Keratinocyte (primary cell): Measurements from ENCODE around the gene ZBTB43. TPM values are rescaled to one million over a fixed set of nuclear protein-coding genes. Genes with fewer than 3 reads are reported as not detected.

Source experiments
- DNase-seq: peaks from one replicate; pipeline ENCODE4 v3.0.0-alpha.2; 2011; ENCODE audit warnings: low read depth, missing footprints, low spot score
- FAIRE-seq: peaks from 2 replicates; lab custom pipeline; 2011; peaks lifted over from hg19 to GRCh38; lab: Jason Lieb, UNC
- H2AFZ ChIP-seq: 2 replicates; pipeline ENCODE4 v1.6.0; 2012; ENCODE audit warnings: low read length, control low read depth, inconsistent platforms; ENCODE audit not compliant: control insufficient read depth
- H3K27ac ChIP-seq: 2 replicates; pipeline ENCODE4 v1.5.1; 2011; ENCODE audit warnings: low read length; ENCODE audit not compliant: control insufficient read depth, insufficient read depth
- H3K27me3 ChIP-seq: 3 replicates; pipeline ENCODE4 v1.6.0; 2011; ENCODE audit warnings: low read length; ENCODE audit not compliant: control insufficient read depth, insufficient read depth; ENCODE audit errors: extremely low read depth
- H3K36me3 ChIP-seq, 2 experiments: 2 replicates in 1 of 2; 3 replicates in 1 of 2; pipeline ENCODE4 v1.5.1; 2011; ENCODE audit warnings: low read length in 2 of 2, mild to moderate bottlenecking in 1 of 2; ENCODE audit not compliant: control insufficient read depth in 2 of 2, insufficient read depth in 2 of 2; ENCODE audit errors: extremely low read depth in 1 of 2
- H3K4me1 ChIP-seq: 3 replicates; pipeline ENCODE4 v1.5.1; 2011; ENCODE audit warnings: low read length; ENCODE audit not compliant: control insufficient read depth, insufficient read depth; ENCODE audit errors: extremely low read depth
- H3K4me2 ChIP-seq: 3 replicates; pipeline ENCODE4 v1.6.0; 2011; ENCODE audit warnings: low read depth, low read length; ENCODE audit not compliant: control insufficient read depth, insufficient read depth; ENCODE audit errors: extremely low read depth
- H3K4me3 ChIP-seq, 3 experiments: fragments of 200-600 bp in 1 of 3; sonication (generic) in 1 of 3; 2 replicates in 2 of 3; 3 replicates in 1 of 3; pipeline ENCODE4 v1.5.1; 2011 to 2016; ENCODE audit warnings: low read length in 3 of 3, mild to moderate bottlenecking in 3 of 3, control low read depth in 2 of 3, inconsistent platforms in 1 of 3, low read depth in 1 of 3, mixed read lengths in 1 of 3, mixed run types in 1 of 3, moderate library complexity in 1 of 3; ENCODE audit not compliant: control insufficient read depth in 2 of 3, insufficient read depth in 2 of 3; ENCODE audit errors: extremely low read depth in 1 of 3
- H3K79me2 ChIP-seq: 2 replicates; pipeline ENCODE4 v1.6.0; 2012; ENCODE audit warnings: low read length; ENCODE audit not compliant: control insufficient read depth, insufficient read depth
- H3K9ac ChIP-seq: 3 replicates; pipeline ENCODE4 v1.6.0; 2011; ENCODE audit warnings: low read length; ENCODE audit not compliant: control insufficient read depth, insufficient read depth; ENCODE audit errors: extremely low read depth
- H3K9me1 ChIP-seq: 3 replicates; pipeline ENCODE4 v1.6.0; 2011; ENCODE audit warnings: low read length; ENCODE audit not compliant: control insufficient read depth, insufficient read depth; ENCODE audit errors: extremely low read depth
- H3K9me3 ChIP-seq: 2 replicates; pipeline ENCODE4 v1.5.1; 2012; ENCODE audit warnings: low read depth, low read length; ENCODE audit not compliant: control insufficient read depth
- H4K20me1 ChIP-seq: 3 replicates; pipeline ENCODE4 v1.6.0; 2011; ENCODE audit warnings: low read length; ENCODE audit not compliant: control insufficient read depth, insufficient read depth; ENCODE audit errors: extremely low read depth
- EZH2 ChIP-seq: IDR thresholded peaks from one replicate; pipeline ENCODE4 v1.6.1; 2012; ENCODE audit warnings: inconsistent platforms, mild to moderate bottlenecking, low read length, moderate library complexity
- dilution Hi-C: fragments of 300-500 bp; cut with MboI; formaldehyde crosslinking; loops from one replicate; pipeline ENCODE4 v1.7.0; 2020; ENCODE audit warnings: low sequenced_read_pairs; ENCODE audit not compliant: extremely low pct_ligation_motif_present
- polyA plus RNA-seq, 5 experiments: library from polyadenylated mRNA; depleted of rRNA in 3 of 5; stranded (reverse) in 3 of 5; stranded (forward) in 1 of 5; unstranded in 1 of 5; fragments of >200 nt; gene quantifications; 1 replicate in 1 of 5; 2 replicates in 3 of 5; 3 replicates in 1 of 5; pipeline versions ENCODE4 v1.2.1 to v1.2.3, GENCODE V29; 2011 to 2012; ENCODE audit warnings: missing spikeins in 2 of 5, low read depth in 1 of 5, low replicate concordance in 1 of 5
- TF ChIP-seq, protein P1 (sequence below), 3 experiments: IDR thresholded peaks in 1 of 3; conservative IDR thresholded peaks in 1 of 3; optimal IDR thresholded peaks in 1 of 3; 2 replicates in 2 of 3; 3 replicates in 1 of 3; pipeline versions ENCODE3 to v1.5.1; 2011; ENCODE audit warnings: low read length in 3 of 3, mild to moderate bottlenecking in 3 of 3, moderate library complexity in 2 of 3, control low read depth in 1 of 3, inconsistent platforms in 1 of 3; ENCODE audit not compliant: insufficient read depth in 2 of 3; ENCODE audit errors: extremely low read depth in 1 of 3

Gene ZBTB43
- polyA plus RNA-seq, 1 donor (not counting 4 experiments of a cell fraction or from before 2014, with no cell fraction given) = 24.3 TPM

DNA sequence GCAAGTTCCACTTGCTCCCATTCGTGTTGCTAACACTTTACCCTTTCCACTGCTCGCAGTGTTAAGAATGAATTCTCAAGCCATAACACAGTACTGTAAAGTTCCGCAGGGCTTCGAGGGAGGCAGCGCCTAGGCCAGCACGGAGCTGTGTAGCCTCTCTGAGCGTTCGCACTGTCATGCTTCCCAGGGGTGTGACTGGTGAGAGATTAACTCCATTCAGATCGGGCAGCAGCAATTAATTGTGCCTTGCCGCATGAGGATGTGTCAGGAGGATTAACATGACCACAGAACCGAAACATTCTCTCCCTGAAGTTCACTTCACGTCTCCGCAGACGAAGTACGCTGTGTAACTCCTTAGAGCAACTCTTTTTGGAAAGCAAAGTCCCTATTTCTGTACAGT is 78.8 kb downstream of the ZBTB43 start:
- no peak overlapping the region for H2AFZ ChIP-seq
- FAIRE-seq (no peak), DNase-seq (no peak)
- no peaks in the 10 kb centered on the region for H3K27me3 ChIP-seq
- H3K9ac ChIP-seq = no peak overlapping the region
- TF ChIP-seq, protein P1, sequence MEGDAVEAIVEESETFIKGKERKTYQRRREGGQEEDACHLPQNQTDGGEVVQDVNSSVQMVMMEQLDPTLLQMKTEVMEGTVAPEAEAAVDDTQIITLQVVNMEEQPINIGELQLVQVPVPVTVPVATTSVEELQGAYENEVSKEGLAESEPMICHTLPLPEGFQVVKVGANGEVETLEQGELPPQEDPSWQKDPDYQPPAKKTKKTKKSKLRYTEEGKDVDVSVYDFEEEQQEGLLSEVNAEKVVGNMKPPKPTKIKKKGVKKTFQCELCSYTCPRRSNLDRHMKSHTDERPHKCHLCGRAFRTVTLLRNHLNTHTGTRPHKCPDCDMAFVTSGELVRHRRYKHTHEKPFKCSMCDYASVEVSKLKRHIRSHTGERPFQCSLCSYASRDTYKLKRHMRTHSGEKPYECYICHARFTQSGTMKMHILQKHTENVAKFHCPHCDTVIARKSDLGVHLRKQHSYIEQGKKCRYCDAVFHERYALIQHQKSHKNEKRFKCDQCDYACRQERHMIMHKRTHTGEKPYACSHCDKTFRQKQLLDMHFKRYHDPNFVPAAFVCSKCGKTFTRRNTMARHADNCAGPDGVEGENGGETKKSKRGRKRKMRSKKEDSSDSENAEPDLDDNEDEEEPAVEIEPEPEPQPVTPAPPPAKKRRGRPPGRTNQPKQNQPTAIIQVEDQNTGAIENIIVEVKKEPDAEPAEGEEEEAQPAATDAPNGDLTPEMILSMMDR (optimal IDR thresholded peaks at IDR 0.05 in 1 of 3, IDR thresholded peaks at IDR 0.05 in 1 of 3, conservative IDR thresholded peaks at IDR 0.05 in 1 of 3; ENCODE audit: extremely low read depth in 1 of 3, insufficient read depth in 2 of 3, low read length in 3 of 3) = no peak
- no peak for TF ChIP-seq EZH2
- no peaks in the 10 kb centered on the region for H3K4me1 ChIP-seq
- peaks cover 4% of the 10 kb centered on the region for H3K9me1 ChIP-seq
- H3K9me3 ChIP-seq = no peaks in the 10 kb centered on the region
- no peak overlapping the region for H3K4me2 ChIP-seq
- dilution Hi-C loops = no loop called here
- H4K20me1 ChIP-seq = peaks cover 2% of the 10 kb centered on the region
- H3K36me3 ChIP-seq = peaks cover 15 to 24% of the 10 kb centered on the region in 2 experiments
- H3K27ac ChIP-seq = no peak overlapping the region
- H3K4me3 ChIP-seq = no peak overlapping the region
- no peaks in the 10 kb centered on the region for H3K79me2 ChIP-seq

DNA sequence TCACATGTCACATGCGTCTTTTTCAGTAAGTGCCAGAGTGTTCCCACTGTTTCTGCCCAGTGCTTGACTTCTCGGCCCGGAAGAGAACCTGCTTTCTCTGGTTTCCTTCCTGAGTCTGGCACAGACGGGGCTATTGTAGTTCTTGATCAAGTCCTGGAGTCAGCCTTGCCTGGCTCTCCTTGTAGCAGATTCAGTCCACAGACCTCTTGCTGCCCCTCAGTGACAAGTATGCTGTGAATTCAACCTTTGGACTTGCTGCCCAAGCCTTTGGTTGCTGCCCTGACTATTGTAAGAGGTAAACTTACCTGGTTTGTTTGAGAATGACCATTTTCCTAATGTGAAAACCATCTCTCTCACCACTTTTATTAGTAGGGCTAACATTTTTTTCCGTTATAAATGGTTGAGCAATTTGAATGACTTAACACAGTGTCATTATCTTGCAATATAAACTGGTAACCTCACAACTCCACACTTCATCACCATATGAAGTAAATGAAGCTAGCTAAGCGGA is 80.3 kb downstream of the ZBTB43 start:
- H3K9me1 ChIP-seq = peaks cover 4% of the 10 kb centered on the region
- TF ChIP-seq EZH2 = no peak
- TF ChIP-seq, protein P1 (optimal IDR thresholded peaks at IDR 0.05 in 1 of 3, IDR thresholded peaks at IDR 0.05 in 1 of 3, conservative IDR thresholded peaks at IDR 0.05 in 1 of 3; ENCODE audit: extremely low read depth in 1 of 3, insufficient read depth in 2 of 3, low read length in 3 of 3) = no peak
- no peak overlapping the region for H2AFZ ChIP-seq
- H3K79me2 ChIP-seq = no peaks in the 10 kb centered on the region
- no peak overlapping the region for H3K4me2 ChIP-seq
- H3K4me3 ChIP-seq = no peak overlapping the region
- H3K9me3 ChIP-seq = no peaks in the 10 kb centered on the region
- H3K9ac ChIP-seq = no peak overlapping the region
- peaks cover 8 to 14% of the 10 kb centered on the region in 2 experiments for H3K36me3 ChIP-seq
- H3K27me3 ChIP-seq = no peaks in the 10 kb centered on the region
- dilution Hi-C loops = no loop called here
- H3K27ac ChIP-seq = no peak overlapping the region
- FAIRE-seq (no peak), DNase-seq (no peak)
- no peaks in the 10 kb centered on the region for H3K4me1 ChIP-seq
- H4K20me1 ChIP-seq = peaks cover 2% of the 10 kb centered on the region
